HG03103 (cell line): ENCODE data around the gene SLC25A26.

Source experiments
- ATAC-seq: cut with Tn5 transposase; IDR thresholded peaks from one replicate; pipeline ENCODE4 v1.9.1; 2021; ENCODE audit warnings: low read depth; ENCODE audit not compliant: unreplicated experiment

Gene SLC25A26

DNA sequence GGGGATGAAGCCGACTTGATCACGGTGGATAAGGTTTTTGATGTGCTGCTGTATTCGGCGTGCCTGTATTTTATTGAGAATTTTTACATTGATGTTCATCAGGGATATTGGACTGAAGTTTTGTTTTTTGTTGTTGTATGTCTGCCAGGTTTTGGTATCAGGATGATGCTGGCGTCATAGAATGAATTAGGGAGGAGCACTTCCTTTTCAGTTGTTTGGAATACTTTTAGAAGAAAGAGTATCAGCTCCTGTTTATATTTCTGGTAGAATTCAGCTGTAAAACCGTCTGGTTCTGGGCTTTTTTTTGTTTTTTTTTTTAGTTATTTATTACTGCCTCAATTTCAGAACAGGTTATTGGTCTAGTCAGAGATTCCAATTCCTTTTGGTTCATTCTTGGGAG lies 93.7 kb downstream of the SLC25A26 start:
- no peak for ATAC-seq

- no peak for ATAC-seq
Observed at GRCh38 chr3:66317750-66318376, 97.1 kb downstream of the SLC25A26 start.

DNA sequence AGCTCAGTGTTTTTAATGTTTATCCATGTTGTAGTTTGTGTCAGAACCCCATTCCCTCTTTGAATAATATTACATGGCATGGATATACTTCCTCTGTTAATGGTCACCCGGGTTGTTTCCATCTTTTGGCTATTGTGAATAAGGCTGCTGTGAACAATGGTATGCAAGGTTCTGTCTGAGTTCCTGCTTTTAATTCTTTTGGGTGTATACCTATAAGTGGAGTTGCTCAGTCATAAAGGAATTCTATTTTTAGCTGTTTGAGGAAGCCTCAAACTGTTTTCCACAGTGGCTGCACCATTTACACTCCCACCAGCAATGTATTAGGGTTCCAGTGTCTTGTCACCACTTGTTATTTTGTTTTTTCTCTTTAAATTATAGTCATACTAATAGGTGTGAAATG lies 99.6 kb downstream of the SLC25A26 start:
- no peak for ATAC-seq

DNA sequence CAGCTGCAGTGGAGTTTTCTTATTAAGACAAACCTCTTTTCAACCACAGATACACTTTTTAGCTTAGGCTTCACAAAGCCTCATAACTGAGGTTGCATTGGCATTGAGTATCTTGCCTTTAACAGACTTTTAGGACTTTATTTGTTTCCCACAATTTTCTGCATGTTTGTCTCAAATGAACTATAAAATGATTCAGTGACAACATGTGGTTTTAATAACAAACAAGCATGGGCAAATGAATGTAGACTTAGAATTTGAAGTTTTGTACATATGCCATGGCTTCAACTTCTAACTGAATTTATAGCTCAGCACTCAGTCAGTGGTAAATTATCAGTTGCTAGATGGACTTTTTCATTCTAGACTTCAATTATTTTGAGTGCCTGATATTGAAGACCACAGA lies 101.6 kb downstream of the SLC25A26 start:
- no peak for ATAC-seq

DNA sequence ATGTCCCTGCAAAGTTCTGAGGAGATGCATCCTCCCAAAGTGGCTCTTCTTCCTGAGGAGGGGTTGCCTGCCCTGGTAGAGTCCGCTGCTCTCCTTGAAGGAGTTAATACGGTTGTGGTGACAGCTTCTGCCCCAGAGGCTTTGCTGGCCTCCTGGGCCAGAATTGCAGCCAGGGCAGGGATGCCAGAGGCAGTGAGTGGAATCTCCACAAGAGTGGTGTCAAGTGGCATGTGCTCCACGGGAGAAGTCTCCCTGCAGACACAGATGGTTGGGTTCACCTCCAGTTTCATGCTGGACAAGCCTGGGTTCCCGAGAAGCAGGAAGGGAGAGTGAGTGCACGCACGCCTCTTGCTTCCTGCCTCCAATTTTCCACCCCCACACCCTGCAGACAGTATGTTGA lies 105.5 kb downstream of the SLC25A26 start:
- ATAC-seq = no peak

DNA sequence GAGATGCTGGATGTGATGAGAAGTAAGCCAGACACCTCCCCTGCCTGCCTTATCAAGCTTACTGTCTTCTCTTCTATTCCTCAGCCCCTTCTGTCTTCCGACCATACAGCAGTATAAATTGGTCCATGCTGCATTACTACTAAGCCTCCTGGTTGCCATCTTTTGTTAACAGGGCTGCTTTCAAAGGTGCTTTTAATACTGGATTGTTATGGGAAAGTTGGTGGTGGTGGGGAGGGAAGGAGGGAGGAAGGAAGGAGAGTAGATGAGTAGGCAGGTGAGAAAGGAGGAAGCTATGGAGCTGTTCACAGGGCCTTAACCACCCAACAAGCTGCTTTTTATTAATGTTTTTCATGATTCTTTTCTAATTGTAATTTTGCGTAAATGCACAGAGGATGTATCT lies 114.9 kb downstream of the SLC25A26 start:
- no peak for ATAC-seq

- ATAC-seq = no peak
Observed at GRCh38 chr3:66336333-66336766, 115.5 kb downstream of the SLC25A26 start.

- no peak for ATAC-seq
Observed at GRCh38 chr3:66338927-66339326, 118.1 kb downstream of the SLC25A26 start.

- no peak for ATAC-seq
Observed at GRCh38 chr3:66342717-66343356, 122.0 kb downstream of the SLC25A26 start.

GRCh38 chr3:66344391-66344811 lies 123.6 kb downstream of the SLC25A26 start:
- no peak for ATAC-seq

DNA sequence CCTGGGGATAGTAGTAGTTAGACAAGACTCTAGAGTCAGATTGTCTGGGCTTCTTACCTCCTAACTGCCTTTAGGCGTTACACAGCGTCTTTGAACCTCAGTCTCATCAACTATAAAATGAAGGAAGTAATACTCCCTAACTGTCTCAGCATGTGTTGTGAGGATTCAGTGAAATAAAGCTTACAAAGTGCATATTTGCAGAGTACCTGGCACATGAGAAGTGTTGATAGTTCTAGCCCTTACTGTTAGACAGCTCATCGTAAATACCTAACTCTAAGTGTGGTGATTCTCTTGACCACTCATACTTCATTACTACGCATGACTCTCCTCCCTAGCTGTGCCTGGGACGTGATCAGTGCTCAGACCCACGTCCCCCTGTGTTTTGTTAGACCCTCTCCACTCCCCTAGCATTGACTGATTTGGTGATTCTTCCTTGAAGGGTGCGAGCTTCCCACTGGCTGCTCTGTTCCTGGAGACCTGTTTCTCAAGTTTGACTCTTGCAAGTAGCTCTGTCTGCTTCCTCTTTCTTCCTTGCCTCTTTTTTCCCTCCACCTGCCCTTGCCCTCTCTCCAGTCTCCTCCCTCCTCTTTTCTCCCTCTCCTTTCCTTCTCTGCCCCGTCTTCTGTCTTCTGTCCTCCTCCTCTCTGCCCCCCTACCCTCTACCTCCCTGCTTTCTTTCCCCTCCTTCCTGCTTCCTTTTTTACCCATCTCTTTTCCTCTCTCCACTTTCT lies 124.2 kb downstream of the SLC25A26 start:
- no peak for ATAC-seq

- ATAC-seq = no peak
Observed at GRCh38 chr3:66348704-66349103, 127.9 kb downstream of the SLC25A26 start.

GRCh38 chr3:66350601-66351000 lies 129.8 kb downstream of the SLC25A26 start:
- no peak for ATAC-seq

- ATAC-seq = no peak
Observed at GRCh38 chr3:66353039-66353438, 132.2 kb downstream of the SLC25A26 start.

- no peak for ATAC-seq
Observed at GRCh38 chr3:66353530-66353929, 132.7 kb downstream of the SLC25A26 start.

- no peak for ATAC-seq
Observed at GRCh38 chr3:66354001-66354400, 133.2 kb downstream of the SLC25A26 start.

- ATAC-seq = no peak
Observed at GRCh38 chr3:66355394-66355793, 134.6 kb downstream of the SLC25A26 start.

- no peak for ATAC-seq
Observed at GRCh38 chr3:66355997-66356396, 135.2 kb downstream of the SLC25A26 start.

- ATAC-seq = no peak
Observed at GRCh38 chr3:66361356-66361755, 140.6 kb downstream of the SLC25A26 start.

DNA sequence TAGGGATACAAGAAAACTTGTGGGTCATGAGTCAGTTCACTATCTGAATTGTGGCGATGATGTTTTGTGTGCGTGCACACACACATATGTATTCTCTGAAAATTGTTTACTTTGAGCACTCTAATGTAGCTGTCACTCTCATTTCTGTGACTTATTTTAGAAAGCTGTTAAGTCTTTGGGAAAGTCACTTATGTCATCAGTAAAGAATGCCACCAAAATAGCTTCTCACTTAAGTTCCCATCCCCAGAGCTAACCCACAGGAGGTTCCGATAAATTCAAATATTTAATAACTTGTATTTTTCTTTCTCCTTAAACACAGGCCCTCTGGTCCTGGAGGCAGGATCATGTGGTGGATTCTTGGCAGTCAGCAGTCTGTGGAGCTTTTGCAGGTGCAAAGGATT lies 141.7 kb downstream of the SLC25A26 start:
- ATAC-seq = no peak

DNA sequence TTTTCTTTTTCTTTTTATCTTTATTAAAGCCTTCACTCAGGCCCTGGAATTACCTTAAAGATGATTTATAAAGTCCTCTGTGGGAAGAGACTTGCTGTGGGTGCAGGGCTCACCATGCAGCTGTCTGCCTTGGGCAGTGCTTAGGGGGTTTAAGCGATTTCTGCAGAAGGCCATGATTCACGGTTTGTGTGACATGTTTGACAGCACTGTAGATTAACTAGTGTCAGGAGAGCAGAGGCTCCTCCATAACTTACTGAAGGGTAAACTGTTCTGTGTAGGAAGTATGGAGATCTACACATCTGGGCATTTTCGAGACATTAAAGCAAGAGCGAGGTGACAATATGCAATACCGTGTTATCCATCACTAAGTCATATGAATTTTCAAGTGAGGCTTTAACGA lies 142.3 kb downstream of the SLC25A26 start:
- no peak for ATAC-seq

GRCh38 chr3:66365080-66365479 lies 144.3 kb downstream of the SLC25A26 start:
- no peak for ATAC-seq
